Fibroblast of lung (primary cell): ENCODE results near the gene ARFIP2. TPM values are rescaled to one million over a fixed set of nuclear protein-coding genes. Genes with fewer than 3 reads are reported as not detected.

Source experiments
- DNase-seq, 2 donors: peaks; one replicate each; pipeline versions ENCODE4 v3.0.0 to v3.0.0-alpha.2; 2010; ENCODE audit warnings: low read depth in 2 of 2
- H2AFZ ChIP-seq: 2 replicates; pipeline ENCODE4 v1.5.1; 2012; ENCODE audit warnings: low read length, control low read depth, inconsistent platforms
- H3K27ac ChIP-seq: 2 replicates; pipeline ENCODE4 v1.5.1; 2011; ENCODE audit warnings: low read length, control low read depth; ENCODE audit not compliant: insufficient read depth
- H3K27me3 ChIP-seq: 2 replicates; pipeline ENCODE4 v1.5.1; 2011; ENCODE audit warnings: mild to moderate bottlenecking, low read length; ENCODE audit not compliant: control insufficient read depth, insufficient read depth
- H3K36me3 ChIP-seq: 2 replicates; pipeline ENCODE4 v1.5.1; 2011; ENCODE audit warnings: low read length; ENCODE audit not compliant: control insufficient read depth, insufficient read depth
- H3K4me1 ChIP-seq: 2 replicates; pipeline ENCODE4 v1.5.1; 2011; ENCODE audit warnings: low read length; ENCODE audit not compliant: control insufficient read depth, insufficient read depth; ENCODE audit errors: extremely low read depth
- H3K4me2 ChIP-seq: 2 replicates; pipeline ENCODE4 v1.5.1; 2011; ENCODE audit warnings: low read length, control low read depth; ENCODE audit not compliant: insufficient read depth; ENCODE audit errors: extremely low read depth
- H3K4me3 ChIP-seq, 4 experiments: fragments of 200-600 bp in 1 of 4; sonication (generic) in 1 of 4; replicated peaks in 1 of 4; 2 replicates each; pipeline ENCODE4 v1.5.1; 2011 to 2016; ENCODE audit warnings: low read length in 4 of 4, low read depth in 3 of 4, mild to moderate bottlenecking in 3 of 4, control low read depth in 2 of 4, inconsistent platforms in 1 of 4, mixed read lengths in 1 of 4; ENCODE audit not compliant: insufficient read depth in 1 of 4; ENCODE audit errors: control extremely low read depth in 1 of 4
- H3K79me2 ChIP-seq: 2 replicates; pipeline ENCODE4 v1.5.1; 2012; ENCODE audit warnings: mild to moderate bottlenecking, low read length, inconsistent platforms; ENCODE audit not compliant: control insufficient read depth, insufficient read depth
- H3K9ac ChIP-seq: 2 replicates; pipeline ENCODE4 v1.5.1; 2011; ENCODE audit warnings: mild to moderate bottlenecking, low read length, control low read depth; ENCODE audit not compliant: insufficient read depth
- H3K9me3 ChIP-seq: 2 replicates; pipeline ENCODE4 v1.5.1; 2012; ENCODE audit warnings: low read depth, low read length; ENCODE audit not compliant: control insufficient read depth, insufficient read depth
- H4K20me1 ChIP-seq: 2 replicates; pipeline ENCODE4 v1.5.1; 2011; ENCODE audit warnings: low read length; ENCODE audit not compliant: control insufficient read depth, insufficient read depth; ENCODE audit errors: extremely low read depth
- EZH2 ChIP-seq: IDR thresholded peaks from 2 replicates; pipeline ENCODE4 v1.5.1; 2012; ENCODE audit warnings: low read length, control low read depth, mild to moderate bottlenecking; ENCODE audit errors: missing control alignments
- polyA plus RNA-seq, 2 donors: library from polyadenylated mRNA; depleted of rRNA in 1 of 2; stranded (reverse) in 1 of 2; unstranded in 1 of 2; fragments of >200 nt; gene quantifications; 2 replicates each; pipeline ENCODE4 v1.2.1, GENCODE V29; 2011 to 2012; ENCODE audit warnings: missing spikeins in 1 of 2
- total RNA-seq: library from RNA; depleted of rRNA; stranded (reverse); fragments of >200 nt; gene quantifications from 2 replicates; pipeline ENCODE4 v1.2.1, GENCODE V29; 2014
- TF ChIP-seq, protein P1 (sequence below), 2 donors: IDR thresholded peaks in 1 of 2; conservative IDR thresholded peaks in 1 of 2; 1 replicate in 1 of 2; 2 replicates in 1 of 2; pipeline ENCODE4 v1.5.1; 2011 to 2012; ENCODE audit warnings: low read length in 2 of 2, control low read depth in 1 of 2, inconsistent platforms in 1 of 2, low read depth in 1 of 2, mild to moderate bottlenecking in 1 of 2

Gene ARFIP2
- total and polyA plus RNA-seq, 2 donors (not counting 1 experiment from before 2014, with no cell fraction given), result 47.6 to 75.5 TPM

DNA sequence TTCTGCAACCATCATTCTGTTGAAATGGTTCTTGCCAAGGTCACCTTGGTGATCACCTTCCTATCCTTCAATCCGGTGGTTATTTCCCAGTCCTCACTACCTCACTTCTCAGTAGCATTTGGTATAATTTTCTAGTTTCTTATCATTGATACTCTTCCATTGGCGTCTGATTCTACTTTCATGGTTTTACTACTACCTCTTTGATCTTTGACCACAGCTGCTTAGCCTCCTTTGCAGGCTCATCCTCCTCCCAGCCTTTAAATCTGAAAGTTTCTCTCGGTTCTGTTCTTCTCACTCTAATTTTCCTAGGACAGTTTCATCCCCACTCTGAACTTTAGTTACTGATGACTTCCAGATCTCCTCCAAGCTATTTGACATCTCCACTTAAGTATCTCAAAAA, 5.1 kb upstream of the ARFIP2 start:
- no peak overlapping the region for H3K27ac ChIP-seq
- no peaks in the 10 kb centered on the region for H3K27me3 ChIP-seq
- H3K9me3 ChIP-seq, result no peaks in the 10 kb centered on the region
- H3K9ac ChIP-seq, result no peak overlapping the region
- peaks cover 10% of the 10 kb centered on the region for H3K36me3 ChIP-seq
- no peak for TF ChIP-seq EZH2
- TF ChIP-seq, protein P1, sequence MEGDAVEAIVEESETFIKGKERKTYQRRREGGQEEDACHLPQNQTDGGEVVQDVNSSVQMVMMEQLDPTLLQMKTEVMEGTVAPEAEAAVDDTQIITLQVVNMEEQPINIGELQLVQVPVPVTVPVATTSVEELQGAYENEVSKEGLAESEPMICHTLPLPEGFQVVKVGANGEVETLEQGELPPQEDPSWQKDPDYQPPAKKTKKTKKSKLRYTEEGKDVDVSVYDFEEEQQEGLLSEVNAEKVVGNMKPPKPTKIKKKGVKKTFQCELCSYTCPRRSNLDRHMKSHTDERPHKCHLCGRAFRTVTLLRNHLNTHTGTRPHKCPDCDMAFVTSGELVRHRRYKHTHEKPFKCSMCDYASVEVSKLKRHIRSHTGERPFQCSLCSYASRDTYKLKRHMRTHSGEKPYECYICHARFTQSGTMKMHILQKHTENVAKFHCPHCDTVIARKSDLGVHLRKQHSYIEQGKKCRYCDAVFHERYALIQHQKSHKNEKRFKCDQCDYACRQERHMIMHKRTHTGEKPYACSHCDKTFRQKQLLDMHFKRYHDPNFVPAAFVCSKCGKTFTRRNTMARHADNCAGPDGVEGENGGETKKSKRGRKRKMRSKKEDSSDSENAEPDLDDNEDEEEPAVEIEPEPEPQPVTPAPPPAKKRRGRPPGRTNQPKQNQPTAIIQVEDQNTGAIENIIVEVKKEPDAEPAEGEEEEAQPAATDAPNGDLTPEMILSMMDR (conservative IDR thresholded peaks at IDR 0.05 in 1 of 2, IDR thresholded peaks at IDR 0.05 in 1 of 2; ENCODE audit: low read depth in 1 of 2, low read length in 2 of 2), result no peak
- H3K4me2 ChIP-seq, result no peak overlapping the region
- no peak overlapping the region for H3K4me3 ChIP-seq
- no peak for DNase-seq
- peaks cover 9% of the 10 kb centered on the region for H3K4me1 ChIP-seq
- H3K79me2 ChIP-seq, result peaks cover 24% of the 10 kb centered on the region
- H2AFZ ChIP-seq, result no peak overlapping the region
- no peaks in the 10 kb centered on the region for H4K20me1 ChIP-seq

DNA sequence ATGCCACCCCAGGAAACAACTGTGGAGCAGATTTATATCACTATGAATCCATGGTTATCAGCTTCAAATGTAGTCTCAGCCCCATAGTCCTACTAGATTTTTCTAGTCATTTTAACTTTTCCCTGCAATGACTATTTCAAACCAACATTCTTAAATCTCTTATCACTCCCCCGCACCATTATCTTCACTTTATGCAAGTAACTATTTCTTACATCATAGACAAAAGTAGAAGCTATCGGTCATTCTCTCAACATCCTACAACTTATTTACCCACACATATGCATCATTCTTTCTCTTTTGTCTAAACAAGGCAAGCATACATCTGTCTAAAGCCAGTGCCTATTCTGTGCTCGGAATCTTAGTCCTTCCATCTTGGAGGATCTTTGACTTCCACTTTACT, 4.5 kb upstream of the ARFIP2 start:
- no peak for DNase-seq
- Histone ChIP-seq H3K4me2 (no peak overlapping the region), H3K27ac (no peak overlapping the region), H3K4me3 (no peak overlapping the region), H3K36me3 (peaks cover 10% of the 10 kb centered on the region), H3K9me3 (no peaks in the 10 kb centered on the region), H3K27me3 (no peaks in the 10 kb centered on the region), H3K9ac (no peak overlapping the region), H2AFZ (no peak overlapping the region), H3K4me1 (peaks cover 9% of the 10 kb centered on the region), H4K20me1 (no peaks in the 10 kb centered on the region), H3K79me2 (peaks cover 28% of the 10 kb centered on the region)
- TF ChIP-seq, protein P1 (conservative IDR thresholded peaks at IDR 0.05 in 1 of 2, IDR thresholded peaks at IDR 0.05 in 1 of 2; ENCODE audit: low read depth in 1 of 2, low read length in 2 of 2), result no peak
- no peak for TF ChIP-seq EZH2

DNA sequence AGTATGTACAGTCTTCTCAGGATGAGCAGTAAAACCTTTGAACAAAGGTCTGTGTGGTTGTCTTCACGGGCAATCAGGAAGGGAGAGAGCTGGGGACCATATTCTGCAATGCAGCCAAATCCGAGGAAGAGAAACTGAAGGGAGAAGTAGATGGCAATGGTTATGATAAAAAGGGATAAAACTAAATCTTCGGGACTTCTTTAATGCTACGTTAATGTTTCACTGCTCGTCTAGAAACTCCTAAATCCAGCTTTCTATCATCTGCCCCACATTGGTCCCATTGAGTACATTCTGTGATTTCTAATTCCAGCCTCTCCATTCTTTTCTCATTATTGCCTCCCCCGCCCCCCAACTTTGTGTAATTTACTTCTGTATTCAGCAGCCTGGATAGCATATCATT, 1.9 kb upstream of the ARFIP2 start:
- no peaks in the 10 kb centered on the region for H4K20me1 ChIP-seq
- H3K79me2 ChIP-seq, result peaks cover 44% of the 10 kb centered on the region
- H3K27ac ChIP-seq, result peak overlapping the region; percentile 99
- TF ChIP-seq, protein P1 (conservative IDR thresholded peaks at IDR 0.05 in 1 of 2, IDR thresholded peaks at IDR 0.05 in 1 of 2; ENCODE audit: low read depth in 1 of 2, low read length in 2 of 2), result no peak
- TF ChIP-seq EZH2, result no peak
- DNase-seq, result no peak
- peak overlapping the region; percentile 98 for H3K4me2 ChIP-seq
- H3K9ac ChIP-seq, result no peak overlapping the region
- peaks cover 12% of the 10 kb centered on the region for H3K36me3 ChIP-seq
- H3K9me3 ChIP-seq, result no peaks in the 10 kb centered on the region
- peaks cover 14% of the 10 kb centered on the region for H3K4me1 ChIP-seq
- no peaks in the 10 kb centered on the region for H3K27me3 ChIP-seq
- H2AFZ ChIP-seq, result no peak overlapping the region
- H3K4me3 ChIP-seq, result no peak overlapping the region
